H54 (cell line): ENCODE results near the gene SH3BGRL2.

ENCODE experiments used
- DNase-seq: peaks from one replicate; pipeline ENCODE4 v3.0.0; 2011; ENCODE audit warnings: low spot score, mixed read lengths; ENCODE audit not compliant: insufficient read length
- FAIRE-seq: peaks from 3 replicates; lab custom pipeline; 2011; peaks lifted over from hg19 to GRCh38; lab: Jason Lieb, UNC
- POLR2A ChIP-seq: IDR thresholded peaks from 2 replicates; pipeline ENCODE4 v1.6.1; 2011; ENCODE audit warnings: low read depth, mild to moderate bottlenecking, low read length

Gene SH3BGRL2

GRCh38 chr6:79626811-79627210 lies 4.3 kb upstream of the SH3BGRL2 start:
- DNase-seq (no peak), FAIRE-seq (no peak)
- TF ChIP-seq POLR2A, result no peak

- TF ChIP-seq POLR2A, result no peak
Observed at GRCh38 chr6:79627422-79627821, 3.7 kb upstream of the SH3BGRL2 start.

GRCh38 chr6:79628466-79629288 lies 2.5 kb upstream of the SH3BGRL2 start:
- FAIRE-seq (no peak), DNase-seq (no peak)
- TF ChIP-seq POLR2A, result no peak

More at GRCh38 chr6:79627422-79627821, 3.7 kb upstream of the SH3BGRL2 start:
- no peak for FAIRE-seq
- no peak for DNase-seq

GRCh38 chr6:79630380-79630882 lies 698 bp upstream of the SH3BGRL2 start:
- FAIRE-seq (no peak), DNase-seq (no peak)
- TF ChIP-seq POLR2A, result no peak

GRCh38 chr6:79631693-79632172 lies 604 bp downstream of the SH3BGRL2 start:
- FAIRE-seq (no peak), DNase-seq (no peak)
- no peak for TF ChIP-seq POLR2A

GRCh38 chr6:79632580-79632979 lies 1.5 kb downstream of the SH3BGRL2 start:
- no peak for TF ChIP-seq POLR2A
- DNase-seq (no peak), FAIRE-seq (no peak)

- DNase-seq, result no peak
- TF ChIP-seq POLR2A, result no peak
- FAIRE-seq, result no peak
Observed at GRCh38 chr6:79634491-79635231, 3.5 kb downstream of the SH3BGRL2 start.

GRCh38 chr6:79635232-79635543 lies 4.1 kb downstream of the SH3BGRL2 start:
- no peak for TF ChIP-seq POLR2A
- peak; percentile 81 for FAIRE-seq
- peak; percentile 38 for DNase-seq

- FAIRE-seq, result no peak
- no peak for DNase-seq
- no peak for TF ChIP-seq POLR2A
Observed at GRCh38 chr6:79636673-79637072, 5.5 kb downstream of the SH3BGRL2 start.

GRCh38 chr6:79640146-79641111 lies 9.3 kb downstream of the SH3BGRL2 start:
- DNase-seq, result no peak
- no peak for TF ChIP-seq POLR2A
- no peak for FAIRE-seq

- no peak for TF ChIP-seq POLR2A
- DNase-seq, result no peak
- peak; percentile 15 for FAIRE-seq
Observed at GRCh38 chr6:79646006-79646405, 14.9 kb downstream of the SH3BGRL2 start.

GRCh38 chr6:79646561-79646960 lies 15.4 kb downstream of the SH3BGRL2 start:
- no peak for FAIRE-seq
- no peak for DNase-seq
- no peak for TF ChIP-seq POLR2A

- TF ChIP-seq POLR2A, result no peak
- no peak for FAIRE-seq
- DNase-seq, result no peak
Observed at GRCh38 chr6:79647741-79648140, 16.6 kb downstream of the SH3BGRL2 start.
